HPDE6-E6E7 (cell line): ENCODE data around the gene MBP.
"Not testable (repeated sequence)": the region's sequence is repeated elsewhere in the genome, so short reads cannot be mapped to it uniquely, and the experiment has no call there.

ENCODE experiments used
- DNase-seq: peaks from one replicate; pipeline ENCODE4 v3.0.0; 2011; ENCODE audit warnings: missing footprints; ENCODE audit errors: extremely low spot score

The MBP gene

DNA sequence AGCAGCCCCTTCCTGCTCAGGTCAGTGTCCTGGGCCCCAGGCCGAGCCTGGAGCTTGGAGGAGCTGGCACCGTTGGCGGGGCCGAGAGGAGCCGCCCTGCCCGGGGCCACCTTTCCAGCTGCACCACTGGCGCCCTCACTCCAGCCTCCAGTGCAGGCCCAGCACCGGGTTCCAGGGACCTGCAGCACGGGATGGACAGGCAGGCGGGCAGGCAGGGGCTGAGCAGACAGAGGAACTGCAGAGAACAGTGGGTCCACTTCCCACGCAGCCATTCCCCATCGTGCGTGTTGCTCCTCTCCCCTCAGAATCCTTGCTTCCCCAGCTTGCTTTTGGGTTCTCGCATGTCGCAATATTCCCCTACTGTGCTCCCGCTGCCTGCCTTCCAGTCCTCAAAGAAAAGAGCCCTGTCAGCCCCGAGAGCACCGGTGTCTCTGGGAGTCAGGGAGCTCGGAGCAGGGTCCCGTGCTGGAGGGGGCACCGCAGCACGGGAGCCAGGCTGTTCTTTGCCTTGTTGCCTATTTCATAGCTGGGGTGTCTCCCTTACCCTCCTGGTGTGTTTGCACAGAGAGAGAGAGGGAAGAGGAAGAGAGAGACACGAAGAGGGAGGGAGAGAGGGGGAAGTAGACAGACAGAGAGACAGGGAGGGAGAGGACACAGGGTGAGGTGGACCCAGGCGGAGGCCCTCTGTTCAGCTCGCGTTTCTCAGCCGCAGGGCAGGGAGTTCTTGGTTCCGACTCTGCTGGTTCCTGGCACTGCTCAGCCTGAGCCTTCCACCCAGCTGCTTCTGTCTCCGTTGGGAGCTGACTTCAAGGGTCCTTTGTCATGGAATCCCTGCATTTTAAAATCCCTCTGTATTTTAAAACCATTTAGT lies 126.0 kb downstream of the MBP start:
- no peak for DNase-seq

GRCh38 chr18:77005651-77006195 lies 126.9 kb downstream of the MBP start:
- no peak for DNase-seq

- DNase-seq: no peak
Measured at GRCh38 chr18:77004555-77005380, 127.8 kb downstream of the MBP start.

DNA sequence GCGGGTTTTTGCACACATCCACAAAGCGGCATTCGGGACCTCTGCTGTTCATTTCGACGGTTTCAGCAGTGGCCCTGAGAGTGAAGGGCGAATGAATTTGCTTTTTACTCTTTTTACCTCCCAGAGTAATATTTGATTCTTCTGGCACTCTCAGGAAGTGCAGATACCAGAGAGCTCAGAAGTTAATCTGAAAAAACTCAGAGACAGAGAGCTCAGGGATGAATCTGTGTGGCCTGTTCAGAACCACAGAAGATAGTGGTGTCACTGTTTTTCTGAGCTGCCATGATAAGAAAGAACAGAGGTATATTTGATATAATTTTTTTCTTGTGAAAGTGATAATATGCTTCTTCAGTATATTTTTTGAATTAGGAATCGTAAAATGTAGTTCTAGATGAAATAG lies 129.3 kb downstream of the MBP start:
- no peak for DNase-seq

DNA sequence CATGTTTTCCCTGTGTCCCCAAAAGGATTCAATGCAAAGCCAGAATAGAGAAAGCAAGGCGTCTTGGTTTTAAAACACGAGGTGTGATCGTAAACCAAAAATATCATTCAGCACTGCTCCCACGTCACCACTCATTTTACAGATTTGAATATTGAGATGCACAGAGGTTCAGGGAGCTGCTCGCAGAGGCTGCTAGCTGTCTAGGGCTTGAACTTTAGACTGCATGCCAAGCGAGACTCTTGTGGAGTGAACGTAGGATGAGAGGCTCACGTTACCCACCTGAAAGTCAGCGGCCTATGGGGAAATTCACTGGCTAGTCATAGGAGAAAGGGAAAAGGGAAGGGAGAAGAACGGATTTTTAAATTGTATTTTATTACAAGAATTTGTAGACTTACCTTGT lies 130.1 kb downstream of the MBP start:
- no peak for DNase-seq

DNA sequence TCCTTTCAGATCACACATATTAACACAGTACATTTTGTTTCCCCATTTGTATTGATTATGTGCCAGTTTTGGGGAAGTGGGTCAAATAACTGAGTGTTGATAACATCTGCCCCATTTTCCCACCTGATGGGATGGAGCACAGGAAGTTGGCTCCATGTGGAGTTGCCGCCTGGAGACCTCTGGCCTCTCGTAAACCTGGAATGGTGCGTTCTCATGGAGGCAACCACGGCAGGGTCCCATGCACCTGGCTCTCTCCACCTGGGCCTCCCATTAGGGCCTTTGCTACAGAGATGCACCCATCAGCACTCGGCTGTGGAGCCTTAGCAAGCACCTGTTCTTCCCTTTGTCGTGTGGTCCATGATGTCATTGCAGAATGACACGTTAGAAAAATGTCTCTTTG lies 130.6 kb downstream of the MBP start:
- DNase-seq: no peak

- no peak for DNase-seq
Measured at GRCh38 chr18:77001041-77001440, 131.5 kb downstream of the MBP start.

DNA sequence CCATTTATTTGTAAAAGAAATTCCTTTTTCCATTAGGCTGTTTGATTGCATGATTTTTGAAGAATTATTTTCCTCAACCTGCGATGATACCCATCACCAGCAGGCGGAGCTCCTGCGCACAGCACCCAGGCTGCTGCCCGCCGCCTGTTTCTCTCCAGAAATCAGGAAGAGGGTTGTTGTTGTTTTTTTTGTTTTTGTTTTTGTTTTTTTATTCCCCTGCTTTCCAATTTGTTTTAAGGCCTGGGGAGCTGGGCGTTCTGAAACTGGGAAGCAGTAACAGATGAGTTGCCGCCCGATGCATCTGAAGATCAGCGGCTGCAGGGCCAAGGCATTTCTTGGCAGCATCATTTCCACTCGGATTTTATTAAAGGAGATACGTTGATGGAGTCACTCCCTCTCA lies 132.1 kb downstream of the MBP start:
- peak; percentile 47 for DNase-seq

DNA sequence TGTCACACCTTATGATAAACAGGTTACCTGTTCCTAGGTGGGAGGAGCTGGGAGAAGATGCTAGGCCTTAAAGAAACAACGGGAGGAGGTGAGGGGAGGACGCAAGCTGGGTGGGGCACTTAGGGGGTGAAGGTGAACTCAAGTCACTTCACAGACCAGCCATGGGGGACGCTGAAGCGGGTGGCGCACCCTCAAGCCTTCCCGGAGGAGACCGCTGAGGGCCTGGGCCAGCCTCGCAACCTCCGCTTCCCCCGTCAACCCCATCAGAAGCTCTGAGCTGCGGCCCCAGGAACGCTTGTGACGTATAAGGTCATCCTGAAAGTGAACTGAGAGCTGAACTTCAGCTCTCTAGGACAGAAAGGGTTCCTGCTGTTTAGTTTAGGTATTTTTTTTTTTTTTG lies 133.5 kb downstream of the MBP start:
- no peak for DNase-seq

DNA sequence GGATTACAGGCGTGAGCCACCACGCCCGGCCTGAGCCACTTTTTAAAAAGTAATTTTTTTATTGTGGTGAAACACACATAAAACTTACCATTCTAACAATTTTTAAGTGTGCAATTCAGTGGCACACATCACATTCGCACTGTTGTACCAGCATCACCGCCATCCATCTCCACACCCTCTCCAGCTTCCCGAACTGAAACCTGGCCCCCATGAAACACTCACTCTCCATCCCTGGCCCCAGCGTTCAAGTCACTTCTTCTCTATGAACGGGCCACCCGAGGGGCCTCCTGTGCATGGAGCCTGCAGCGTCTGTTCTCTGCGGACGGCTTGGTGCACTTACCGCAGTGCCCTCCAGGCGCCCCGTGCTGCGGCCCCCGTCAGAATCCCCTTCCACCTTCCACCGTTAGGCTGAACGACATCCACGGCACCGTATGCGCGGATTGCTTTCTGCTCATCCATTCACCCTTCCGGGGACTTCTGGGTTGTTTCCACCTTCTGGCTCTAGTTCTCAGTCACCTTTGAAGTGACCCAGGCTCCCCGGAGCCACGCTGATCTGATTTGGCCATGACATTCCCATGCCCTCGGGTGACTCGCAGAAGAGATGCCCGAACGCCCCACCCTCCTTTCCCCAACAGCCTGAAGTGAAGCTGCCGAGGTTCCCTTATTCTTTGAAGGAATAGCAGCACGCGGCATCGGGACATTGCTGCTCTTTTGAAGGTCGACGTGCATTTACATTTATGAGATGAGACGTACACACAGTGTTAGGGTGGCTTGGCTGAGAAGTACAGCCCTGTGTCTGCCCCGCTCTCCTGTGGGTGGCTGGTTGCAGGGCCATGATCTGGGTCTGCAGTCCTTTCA lies 134.4 kb downstream of the MBP start:
- DNase-seq: no peak

DNA sequence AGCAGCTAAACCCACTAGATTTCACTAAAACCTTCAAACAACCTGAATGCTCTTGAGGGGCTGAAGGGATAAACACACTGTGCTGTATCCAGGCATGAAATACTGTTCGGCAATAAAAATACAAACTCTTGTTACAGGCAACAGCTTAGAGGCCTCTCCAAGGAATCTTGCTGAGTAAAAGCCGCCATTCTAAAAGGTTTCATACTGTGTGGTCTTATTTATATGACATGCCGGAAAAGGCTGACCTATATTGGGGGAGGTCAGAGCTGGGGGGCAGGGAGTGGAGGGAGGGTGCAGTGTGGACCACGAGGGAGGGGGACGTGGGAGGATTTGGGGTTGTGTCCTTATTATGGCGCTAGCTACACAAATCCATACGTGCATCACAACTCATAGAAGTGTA lies 136.2 kb downstream of the MBP start:
- DNase-seq: no peak

GRCh38 chr18:76995896-76996295 lies 136.7 kb downstream of the MBP start:
- DNase-seq: no peak

GRCh38 chr18:76994086-76994654 lies 138.4 kb downstream of the MBP start:
- DNase-seq: no peak

- DNase-seq: no peak
Measured at GRCh38 chr18:76993573-76993972, 139.0 kb downstream of the MBP start.

DNA sequence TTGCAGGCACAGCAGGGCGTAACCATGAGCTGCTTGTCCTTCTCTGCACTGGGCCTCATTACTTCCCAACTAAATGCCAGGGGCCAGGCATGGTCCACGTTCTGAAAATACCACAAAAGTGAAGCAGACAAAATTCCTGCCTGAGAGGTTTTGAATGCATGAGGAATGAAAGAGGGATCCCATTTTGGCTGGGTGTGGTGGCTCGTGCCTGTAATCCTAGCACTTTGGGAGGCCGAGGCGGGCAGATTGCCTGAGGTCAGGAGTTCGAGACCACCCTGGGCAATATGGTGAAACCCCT lies 139.5 kb downstream of the MBP start:
- DNase-seq: no peak

DNA sequence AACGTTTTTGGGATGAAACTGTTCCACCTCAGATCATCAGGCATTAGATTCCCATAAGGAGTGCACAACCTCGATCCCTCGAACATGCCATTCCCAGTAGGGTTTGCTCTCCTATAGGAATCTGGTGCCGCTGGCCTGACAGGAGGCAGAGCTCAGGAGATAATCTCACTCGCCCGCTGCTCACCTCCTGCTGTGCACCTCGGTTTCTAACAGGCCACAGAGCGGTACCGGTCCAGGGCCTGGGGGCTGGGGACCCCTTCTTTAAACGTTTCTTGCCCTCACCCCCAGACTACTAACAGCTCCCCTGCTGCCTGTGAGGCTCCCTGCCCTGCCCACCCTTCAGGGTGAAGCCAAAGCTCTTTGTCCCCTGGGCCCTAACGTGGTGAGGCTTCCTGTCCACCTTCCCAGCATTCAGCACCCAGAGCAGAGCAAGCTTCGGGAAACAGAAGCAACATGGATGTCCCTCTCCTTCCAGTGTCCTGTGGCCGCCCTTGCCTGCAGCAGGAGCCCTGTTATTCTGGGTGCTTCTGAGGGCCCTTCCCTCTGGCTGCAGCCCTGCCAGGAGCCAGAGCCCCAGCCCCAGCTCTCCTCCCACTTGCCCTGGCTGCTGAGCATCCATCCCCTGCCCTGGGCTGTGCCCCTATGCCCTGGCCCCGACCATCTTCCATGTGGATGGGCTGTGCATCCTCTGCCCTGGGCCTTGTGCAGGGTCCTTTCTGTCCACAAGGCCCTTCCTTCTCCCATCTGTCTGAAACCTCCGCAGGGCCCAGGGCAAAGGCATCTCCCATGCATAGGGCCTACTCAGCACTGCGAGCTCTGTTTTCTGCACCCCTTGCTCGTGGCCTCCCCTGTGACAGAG lies 140.1 kb downstream of the MBP start:
- no peak for DNase-seq

- DNase-seq: no peak
Measured at GRCh38 chr18:76991021-76991688, 141.4 kb downstream of the MBP start.

- not testable (repeated sequence) for DNase-seq
Measured at GRCh38 chr18:76990343-76991020, 142.1 kb downstream of the MBP start.

- DNase-seq: no peak
Measured at GRCh38 chr18:76989647-76990190, 142.9 kb downstream of the MBP start.
